Trophoblast cell (in vitro differentiated cells and primary cell): ENCODE data around the gene MCTP2.

Source experiments
- DNase-seq, 2 donors: peaks; one replicate each; pipeline ENCODE4 v3.0.0-alpha.2; 2016
- H2AFZ ChIP-seq: 2 replicates; pipeline ENCODE4 v1.6.1; 2013; ENCODE audit warnings: low read length, moderate library complexity, mild to moderate bottlenecking; ENCODE audit not compliant: insufficient read depth, poor library complexity
- H2AK5ac ChIP-seq: 2 replicates; pipeline ENCODE4 v1.6.1; 2013; ENCODE audit warnings: mild to moderate bottlenecking, low read length
- H2BK120ac ChIP-seq: 2 replicates; pipeline ENCODE4 v1.6.1; 2013; ENCODE audit warnings: low read length, mild to moderate bottlenecking, moderate library complexity; ENCODE audit not compliant: insufficient read depth, poor library complexity
- H2BK12ac ChIP-seq: 2 replicates; pipeline ENCODE4 v1.6.1; 2013; ENCODE audit warnings: mild to moderate bottlenecking, low read length, moderate library complexity
- H2BK5ac ChIP-seq: 2 replicates; pipeline ENCODE4 v1.6.1; 2013; ENCODE audit warnings: low read length, low read depth, moderate library complexity, mild to moderate bottlenecking; ENCODE audit not compliant: poor library complexity
- H3K14ac ChIP-seq: 2 replicates; pipeline ENCODE4 v1.6.1; 2013; ENCODE audit warnings: mild to moderate bottlenecking, low read length
- H3K18ac ChIP-seq: 2 replicates; pipeline ENCODE4 v1.6.1; 2013; ENCODE audit warnings: mild to moderate bottlenecking, low read length
- H3K23ac ChIP-seq: 2 replicates; pipeline ENCODE4 v1.6.1; 2013; ENCODE audit warnings: low read length
- H3K27ac ChIP-seq: 2 replicates; pipeline ENCODE4 v1.5.1; 2013; ENCODE audit warnings: low read depth, mild to moderate bottlenecking, inconsistent platforms, low read length, moderate library complexity
- H3K27me3 ChIP-seq: 2 replicates; pipeline ENCODE4 v1.6.1; 2013; ENCODE audit warnings: inconsistent platforms, mild to moderate bottlenecking, low read length, moderate library complexity; ENCODE audit not compliant: insufficient read depth
- H3K36me3 ChIP-seq, 2 experiments: 1 replicate in 1 of 2; 2 replicates in 1 of 2; pipeline ENCODE4 v1.6.1; 2013; ENCODE audit warnings: low read length in 2 of 2, mild to moderate bottlenecking in 2 of 2, moderate library complexity in 1 of 2; ENCODE audit not compliant: insufficient read depth in 2 of 2, control insufficient read depth in 1 of 2
- H3K4ac ChIP-seq: 2 replicates; pipeline ENCODE4 v1.6.1; 2013; ENCODE audit warnings: low read depth, mild to moderate bottlenecking, low read length, moderate library complexity
- H3K4me1 ChIP-seq, 2 experiments: 1 replicate in 1 of 2; 2 replicates in 1 of 2; pipeline ENCODE4 v1.6.1; 2013; ENCODE audit warnings: low read length in 2 of 2, mild to moderate bottlenecking in 2 of 2, moderate library complexity in 1 of 2; ENCODE audit not compliant: insufficient read depth in 2 of 2, control insufficient read depth in 1 of 2
- H3K4me2 ChIP-seq: 2 replicates; pipeline ENCODE4 v1.6.1; 2013; ENCODE audit warnings: inconsistent platforms, mild to moderate bottlenecking, low read length, moderate library complexity
- H3K4me3 ChIP-seq: 2 replicates; pipeline ENCODE4 v1.5.1; 2013; ENCODE audit warnings: mild to moderate bottlenecking, low read depth, low read length, inconsistent platforms
- H3K79me1 ChIP-seq: one replicate; pipeline ENCODE4 v1.6.1; 2013; ENCODE audit warnings: low read length
- H3K79me2 ChIP-seq: 2 replicates; pipeline ENCODE4 v1.6.1; 2013; ENCODE audit warnings: low read length, mild to moderate bottlenecking; ENCODE audit not compliant: control insufficient read depth, insufficient read depth, poor library complexity
- H3K9ac ChIP-seq: 2 replicates; pipeline ENCODE4 v1.6.1; 2013; ENCODE audit warnings: mild to moderate bottlenecking, low read length
- H3K9me3 ChIP-seq: 2 replicates; pipeline ENCODE4 v1.6.1; 2013; ENCODE audit warnings: low read depth, mild to moderate bottlenecking, control low read depth, inconsistent platforms, low read length; ENCODE audit not compliant: insufficient read depth
- H4K12ac ChIP-seq: 2 replicates; pipeline ENCODE4 v1.6.1; 2013; ENCODE audit warnings: low read depth, mild to moderate bottlenecking, low read length, moderate library complexity
- H4K8ac ChIP-seq: 2 replicates; pipeline ENCODE4 v1.6.1; 2013; ENCODE audit warnings: low read depth, mild to moderate bottlenecking, low read length, moderate library complexity
- H4K91ac ChIP-seq: one replicate; pipeline ENCODE4 v1.6.1; 2013; ENCODE audit warnings: low read depth, mild to moderate bottlenecking, low read length, moderate library complexity
- WGBS: extraction: QIAGEN DNeasy Blood & Tissue Kit; methylation state at CpG from one replicate; pipeline ENCODE4 v1.1.7; 2013; ENCODE audit warnings: missing lambda C conversion rate; ENCODE audit not compliant: insufficient read length, insufficient coverage; ENCODE audit errors: extremely low coverage; 5-methylcytosine and 5-hydroxymethylcytosine counted together

MCTP2 gene

DNA sequence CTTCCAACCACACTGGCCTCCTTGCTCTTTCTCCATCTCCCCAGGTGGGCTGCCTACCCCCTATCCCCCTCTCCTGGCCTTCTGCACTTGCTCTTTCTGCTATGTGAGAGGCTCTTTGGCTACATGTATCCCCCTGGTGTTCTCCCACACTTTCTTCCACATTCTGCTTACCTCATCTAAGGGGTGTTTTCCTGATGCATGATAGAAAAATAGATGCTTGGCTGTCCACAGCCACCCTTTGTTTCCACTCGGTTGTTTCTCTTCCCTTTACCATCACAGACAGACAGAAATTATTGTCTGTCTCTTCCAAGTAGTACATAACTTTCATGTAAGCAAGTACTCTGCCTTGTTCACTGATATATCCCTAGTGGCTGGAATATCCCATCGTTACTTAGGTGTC, 39.2 kb downstream of the MCTP2 start:
- H4K8ac ChIP-seq, result no peak overlapping the region
- DNase-seq, result no peak
- no peak overlapping the region for H2AFZ ChIP-seq
- H3K9me3 ChIP-seq, result no peaks in the 10 kb centered on the region
- H3K4ac ChIP-seq, result no peak overlapping the region
- H3K4me3 ChIP-seq, result no peak overlapping the region
- no CpG with 5 or more reads among the region's 2 CpGs for WGBS
- no peak overlapping the region for H3K4me2 ChIP-seq
- no peak overlapping the region for H2BK5ac ChIP-seq
- no peak overlapping the region for H2AK5ac ChIP-seq
- H3K27me3 ChIP-seq, result no peaks in the 10 kb centered on the region
- H3K27ac ChIP-seq, result no peak overlapping the region
- no peaks in the 10 kb centered on the region for H3K36me3 ChIP-seq
- H3K23ac ChIP-seq, result no peak overlapping the region
- H4K12ac ChIP-seq, result no peak overlapping the region
- no peak overlapping the region for H3K18ac ChIP-seq
- H3K14ac ChIP-seq, result no peak overlapping the region
- peaks cover 0 to 3% of the 10 kb centered on the region in 2 experiments for H3K4me1 ChIP-seq
- no peaks in the 10 kb centered on the region for H3K79me1 ChIP-seq
- H3K9ac ChIP-seq, result no peak overlapping the region
- no peak overlapping the region for H2BK120ac ChIP-seq
- H3K79me2 ChIP-seq, result no peaks in the 10 kb centered on the region
- no peak overlapping the region for H4K91ac ChIP-seq
- no peak overlapping the region for H2BK12ac ChIP-seq

DNA sequence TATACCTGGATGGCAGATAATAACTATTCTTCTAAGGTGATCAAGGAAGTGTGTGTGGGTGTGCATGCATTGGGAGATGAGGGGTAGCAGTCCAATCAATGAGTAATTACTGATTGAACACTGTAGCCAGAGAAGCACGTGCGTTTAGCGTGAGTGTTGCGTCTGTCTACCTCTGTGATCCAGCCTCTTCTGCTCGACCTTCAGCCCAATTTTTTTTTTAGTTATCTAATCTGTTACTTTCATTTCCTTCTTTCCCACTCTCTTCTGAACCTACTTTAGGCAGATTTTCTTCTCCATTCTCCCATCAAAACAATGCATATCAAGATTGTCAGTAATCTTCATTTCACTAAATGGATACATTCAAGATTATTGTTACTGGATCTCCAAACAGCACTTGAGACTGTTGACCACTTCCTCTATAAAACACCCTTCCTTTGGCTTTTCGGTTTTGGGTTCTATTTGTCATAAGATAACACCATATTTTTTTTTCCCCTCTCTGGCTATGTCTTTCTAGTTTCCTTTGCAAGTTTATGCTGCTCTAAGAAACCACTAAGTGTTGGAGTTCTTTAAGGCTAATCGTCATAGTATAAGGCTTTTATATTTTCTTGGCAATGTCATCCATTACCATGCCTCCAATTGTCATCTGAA, 41.0 kb downstream of the MCTP2 start:
- Histone ChIP-seq H3K4ac (no peak overlapping the region), H3K9me3 (no peaks in the 10 kb centered on the region), H4K91ac (no peak overlapping the region), H3K9ac (no peak overlapping the region), H3K27ac (no peak overlapping the region), H2BK120ac (no peak overlapping the region), H3K4me1 (no peaks in the 10 kb centered on the region), H3K14ac (no peak overlapping the region), H3K23ac (no peak overlapping the region), H3K27me3 (no peaks in the 10 kb centered on the region), H3K36me3 (no peaks in the 10 kb centered on the region), H2BK5ac (no peak overlapping the region), H3K4me3 (no peak overlapping the region), H3K79me2 (no peaks in the 10 kb centered on the region), H4K8ac (no peak overlapping the region), H4K12ac (no peak overlapping the region), H2BK12ac (no peak overlapping the region), H2AFZ (no peak overlapping the region), H3K4me2 (no peak overlapping the region), H3K79me1 (no peaks in the 10 kb centered on the region), H2AK5ac (no peak overlapping the region), H3K18ac (no peak overlapping the region)
- WGBS, result no CpG with 5 or more reads among the region's 7 CpGs
- DNase-seq, result no peak

DNA sequence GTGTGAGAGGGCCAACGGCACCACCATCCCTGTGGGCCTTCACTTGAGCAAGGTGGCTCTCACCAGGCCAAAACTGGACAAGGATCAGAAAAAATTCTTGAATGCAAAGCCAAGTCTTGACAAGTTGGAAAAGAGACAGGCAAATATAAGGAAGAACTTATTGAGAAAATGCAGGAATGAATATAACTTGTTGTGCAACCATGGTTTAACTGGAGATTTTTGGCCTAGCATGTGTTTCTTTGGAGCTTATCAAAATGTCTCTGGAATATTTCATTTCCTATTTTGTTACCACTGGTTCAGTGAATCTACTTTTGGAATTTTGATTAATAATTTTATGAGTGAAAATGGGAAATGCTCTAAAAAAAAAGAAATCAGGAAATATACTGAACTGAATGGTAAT, 42.5 kb downstream of the MCTP2 start:
- H2BK5ac ChIP-seq, result no peak overlapping the region
- no peak overlapping the region for H2BK120ac ChIP-seq
- H3K27ac ChIP-seq, result no peak overlapping the region
- no peak overlapping the region for H3K4ac ChIP-seq
- H3K27me3 ChIP-seq, result no peaks in the 10 kb centered on the region
- no peak overlapping the region for H2BK12ac ChIP-seq
- no peaks in the 10 kb centered on the region for H3K9me3 ChIP-seq
- H4K8ac ChIP-seq, result no peak overlapping the region
- H2AFZ ChIP-seq, result no peak overlapping the region
- H2AK5ac ChIP-seq, result no peak overlapping the region
- H3K79me2 ChIP-seq, result no peaks in the 10 kb centered on the region
- no peaks in the 10 kb centered on the region for H3K4me1 ChIP-seq
- no CpG with 5 or more reads among the region's 1 CpG for WGBS
- no peak overlapping the region for H3K9ac ChIP-seq
- no peak overlapping the region for H3K18ac ChIP-seq
- no peak overlapping the region for H4K12ac ChIP-seq
- no peak overlapping the region for H3K14ac ChIP-seq
- no peak overlapping the region for H3K4me2 ChIP-seq
- H3K79me1 ChIP-seq, result no peaks in the 10 kb centered on the region
- H3K36me3 ChIP-seq, result no peaks in the 10 kb centered on the region
- H3K23ac ChIP-seq, result no peak overlapping the region
- no peak overlapping the region for H3K4me3 ChIP-seq
- no peak for DNase-seq
- no peak overlapping the region for H4K91ac ChIP-seq

DNA sequence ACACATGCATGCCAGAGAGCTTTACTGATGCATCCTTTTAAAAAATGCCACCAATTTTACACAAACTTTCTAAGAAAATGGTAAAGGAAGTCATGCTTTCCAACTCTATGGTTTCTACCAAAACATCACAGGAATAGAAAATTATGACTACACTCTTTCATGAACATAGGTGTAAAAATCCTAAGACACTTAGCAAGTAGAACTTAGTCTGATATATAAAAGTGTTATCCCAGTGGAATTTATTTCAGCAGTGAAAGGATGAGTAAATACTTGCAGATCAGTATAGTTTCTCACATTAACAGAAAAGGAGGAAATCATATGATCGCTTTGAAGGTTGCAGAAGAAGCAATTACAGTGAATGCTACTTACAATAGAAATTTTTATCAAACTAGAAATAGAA, 43.4 kb downstream of the MCTP2 start:
- H3K9me3 ChIP-seq, result no peaks in the 10 kb centered on the region
- H4K12ac ChIP-seq, result no peak overlapping the region
- no peak overlapping the region for H2BK120ac ChIP-seq
- H3K4ac ChIP-seq, result no peak overlapping the region
- H4K91ac ChIP-seq, result no peak overlapping the region
- no peak overlapping the region for H2AK5ac ChIP-seq
- no peaks in the 10 kb centered on the region for H3K79me2 ChIP-seq
- H2AFZ ChIP-seq, result no peak overlapping the region
- no peaks in the 10 kb centered on the region for H3K27me3 ChIP-seq
- H3K14ac ChIP-seq, result no peak overlapping the region
- H3K27ac ChIP-seq, result no peak overlapping the region
- H3K9ac ChIP-seq, result no peak overlapping the region
- no peak for DNase-seq
- no peaks in the 10 kb centered on the region for H3K4me1 ChIP-seq
- no peaks in the 10 kb centered on the region for H3K79me1 ChIP-seq
- no peak overlapping the region for H3K18ac ChIP-seq
- no peak overlapping the region for H3K23ac ChIP-seq
- no peak overlapping the region for H3K4me2 ChIP-seq
- WGBS, result no CpG with 5 or more reads among the region's 1 CpG
- H2BK5ac ChIP-seq, result no peak overlapping the region
- no peak overlapping the region for H4K8ac ChIP-seq
- H3K36me3 ChIP-seq, result no peaks in the 10 kb centered on the region
- H3K4me3 ChIP-seq, result no peak overlapping the region
- no peak overlapping the region for H2BK12ac ChIP-seq
